ENCODE results near the gene NLGN2.

The NLGN2 gene

DNA sequence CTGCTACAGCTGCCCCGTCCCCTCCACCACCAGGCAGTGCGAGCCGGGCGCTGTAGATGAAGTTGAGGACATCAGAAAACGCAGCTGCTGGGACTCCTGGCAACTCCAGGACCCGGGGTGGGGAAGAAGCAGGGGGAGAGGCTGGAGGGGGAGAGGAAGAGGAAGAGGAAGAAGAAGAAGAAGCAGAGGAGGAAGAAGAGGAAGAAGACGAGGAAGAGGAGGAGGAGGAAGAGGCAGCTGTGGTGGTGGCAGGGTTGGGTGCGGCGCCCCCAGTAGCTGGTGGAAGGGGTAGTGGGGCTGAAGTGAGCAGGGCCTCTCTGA, 58.6 kb downstream of the NLGN2 start:
- DNase-seq (ENCODE audit: low read depth) = no peak

DNA sequence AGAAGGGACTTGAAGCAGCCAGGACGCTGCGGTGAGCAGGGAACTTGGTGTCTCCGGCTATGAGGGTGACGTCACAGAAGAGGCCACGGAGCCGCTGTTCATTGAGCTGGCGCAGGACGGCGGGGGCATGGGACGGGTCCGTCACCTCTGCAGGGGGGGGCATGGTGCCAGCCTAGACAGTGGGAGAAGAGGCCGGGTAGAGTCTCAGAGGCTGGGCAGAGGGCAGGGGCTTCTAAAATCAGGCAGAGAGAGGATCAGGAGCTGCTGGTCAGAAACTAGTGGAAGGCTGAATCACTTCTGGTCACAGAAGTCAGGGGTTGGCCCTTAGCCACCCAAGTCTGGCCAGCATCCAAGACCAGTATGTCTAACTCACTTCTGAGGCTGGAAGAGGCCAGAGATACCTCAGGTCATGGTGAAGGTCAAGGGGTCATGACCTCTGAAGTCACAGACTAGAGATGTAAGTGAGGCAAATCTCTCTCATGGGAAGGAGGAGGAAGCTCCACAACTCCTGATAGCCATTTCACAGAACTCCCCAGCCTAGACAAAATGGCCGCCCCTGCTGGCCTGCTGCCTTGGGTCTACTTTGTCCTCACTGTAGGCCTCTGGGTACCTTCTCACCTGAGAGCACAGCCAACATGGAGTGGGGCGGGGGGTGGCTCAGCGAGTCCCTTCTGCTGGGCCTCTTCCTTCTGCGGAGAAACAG, 59.1 kb downstream of the NLGN2 start:
- no peak for DNase-seq (ENCODE audit: low read depth)

DNA sequence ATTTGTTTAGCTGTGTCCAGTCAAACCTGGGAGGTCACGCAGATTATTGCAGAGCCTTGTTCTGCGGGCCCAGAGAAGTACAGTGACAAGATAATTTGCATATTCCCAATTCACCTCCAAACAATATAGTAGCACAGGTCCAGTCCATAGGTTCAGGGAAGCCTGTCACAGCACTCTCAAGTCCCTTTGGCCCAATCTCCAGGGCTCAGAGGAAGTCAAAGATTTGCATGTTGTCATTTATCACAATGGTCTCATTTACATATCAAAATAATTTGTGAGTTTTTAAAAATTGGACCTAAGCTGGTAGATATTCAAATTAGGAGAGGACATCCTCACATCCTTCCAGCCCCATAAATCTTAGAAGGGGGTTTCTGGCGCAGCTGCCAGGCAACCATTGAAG, 59.9 kb downstream of the NLGN2 start:
- no peak for DNase-seq (ENCODE audit: low read depth)

DNA sequence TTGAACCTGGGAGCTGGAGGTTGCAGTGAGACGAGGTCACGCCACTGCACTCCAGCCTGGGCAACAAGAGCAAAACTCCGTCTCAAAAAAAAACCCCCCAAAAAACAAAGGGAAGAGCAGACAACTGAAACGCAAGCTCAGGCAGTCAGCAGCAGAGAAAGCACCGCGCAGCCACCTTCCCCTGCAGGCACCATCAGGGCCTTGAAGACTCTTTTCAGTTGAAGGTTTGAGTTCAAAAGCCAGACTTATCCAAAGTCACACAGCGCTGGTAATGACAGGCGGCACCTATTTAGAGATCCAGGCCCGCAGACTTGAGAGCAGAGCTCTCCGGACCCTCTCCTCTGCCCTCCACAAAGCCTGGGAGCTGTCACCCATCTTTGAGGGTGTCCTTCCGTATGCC, 60.6 kb downstream of the NLGN2 start:
- DNase-seq (ENCODE audit: low read depth) = no peak

DNA sequence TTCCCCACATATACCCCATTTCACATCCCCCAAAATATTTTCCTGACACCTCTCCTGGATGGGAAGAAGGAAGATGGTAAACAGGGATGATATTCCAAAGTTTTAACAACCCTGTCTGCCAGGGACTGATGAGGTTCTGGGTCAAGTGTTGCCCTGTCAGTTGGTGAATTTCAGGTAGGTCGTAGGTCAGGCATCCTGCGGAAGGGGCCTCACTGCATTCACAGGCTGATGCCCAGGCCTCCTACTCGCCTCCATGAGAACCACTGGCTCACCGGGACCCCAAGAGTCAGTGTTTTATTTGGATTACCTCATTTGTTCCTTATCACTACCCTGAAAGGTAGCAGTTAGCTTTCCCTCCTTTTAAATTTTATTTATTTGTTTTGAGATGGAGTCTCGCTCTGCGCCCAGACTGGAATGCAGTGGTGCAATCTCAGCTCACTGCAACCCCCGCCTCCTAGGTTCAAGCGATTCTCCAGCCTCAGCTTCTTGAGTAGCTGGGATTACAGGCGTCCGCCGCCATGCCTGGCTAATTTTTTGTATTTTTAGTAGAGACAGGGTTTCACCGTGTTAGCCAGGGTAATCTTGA, 61.3 kb downstream of the NLGN2 start:
- DNase-seq (ENCODE audit: low read depth) = no peak

All from HS-27A (cell line).